WTC11 (cell line): ENCODE data around the gene SOAT2. TPM values are rescaled to one million over a fixed set of nuclear protein-coding genes. Genes with fewer than 3 reads are reported as not detected.
A peak's percentile ranks its signal among the peaks of the same experiment; 100 is the strongest.

Source experiments
- ATAC-seq: fragments of 200-7000 bp; cut with Tn5 transposase; 2 replicates; pipeline ENCODE4 v1.10.0; 2021; ENCODE audit warnings: mild to moderate bottlenecking, moderate library complexity
- CTCF ChIA-PET: fragments of 300-600 bp; sonication (Branson Sonifier 250); formaldehyde crosslinking; loops from one replicate; lab custom pipeline; 2021; ENCODE audit warnings: antibody characterized with exemption; lab: Charles Lee
- POLR2A ChIA-PET: fragments of 350-600 bp; sonication (Branson Sonifier 250); formaldehyde crosslinking; loops from one replicate; lab custom pipeline; 2021; ENCODE audit warnings: antibody characterized with exemption; lab: Charles Lee
- DNase-seq: peaks from one replicate; pipeline ENCODE4 v3.0.0; 2021; ENCODE audit warnings: low spot score
- H3K27ac Mint-ChIP-seq: 2 replicates; pipeline ENCODE4 v1.8.0; 2021; ENCODE audit warnings: mixed read lengths
- H3K27me3 Mint-ChIP-seq: 2 replicates; pipeline ENCODE4 v1.8.0; 2021; ENCODE audit warnings: low read depth, mild to moderate bottlenecking, moderate library complexity, mixed read lengths
- H3K36me3 Mint-ChIP-seq: 2 replicates; pipeline ENCODE4 v1.8.0; 2021; ENCODE audit warnings: mixed read lengths
- H3K4me1 Mint-ChIP-seq: 2 replicates; pipeline ENCODE4 v1.8.0; 2022; ENCODE audit warnings: mixed read lengths
- H3K4me3 Mint-ChIP-seq: 2 replicates; pipeline ENCODE4 v1.8.0; 2021; ENCODE audit warnings: mild to moderate bottlenecking, moderate library complexity, mixed read lengths
- H3K9me3 Mint-ChIP-seq: 2 replicates; pipeline ENCODE4 v1.8.0; 2021; ENCODE audit warnings: mixed read lengths
- CBFB ChIP-seq: sonication (generic); formaldehyde crosslinking; IDR thresholded peaks from 2 replicates; pipeline ENCODE4 v1.8.1; 2022; ENCODE audit warnings: mild to moderate bottlenecking, low read depth, missing genetic modification reagents
- ELF4 ChIP-seq: sonication (generic); formaldehyde crosslinking; IDR thresholded peaks from 2 replicates; pipeline ENCODE4 v1.8.1; 2022; ENCODE audit warnings: low read depth, mild to moderate bottlenecking, moderate library complexity, missing genetic modification reagents
- EMX1 ChIP-seq: fragments of 250-450 bp; sonication (Bioruptor Pico); IDR thresholded peaks from 2 replicates; pipeline ENCODE4 v1.8.0; 2021; ENCODE audit warnings: mild to moderate bottlenecking
- ESRRA ChIP-seq: sonication (generic); formaldehyde crosslinking; IDR thresholded peaks from 2 replicates; pipeline ENCODE4 v1.8.1; 2022; ENCODE audit warnings: mild to moderate bottlenecking, missing genetic modification reagents, borderline replicate concordance
- MYBL2 ChIP-seq: sonication (generic); formaldehyde crosslinking; IDR thresholded peaks from 2 replicates; pipeline ENCODE4 v1.8.1; 2023; ENCODE audit warnings: mild to moderate bottlenecking, moderate library complexity, missing genetic modification reagents
- NFE2L1 ChIP-seq: sonication (generic); formaldehyde crosslinking; IDR thresholded peaks from 2 replicates; pipeline ENCODE4 v1.8.1; 2023; ENCODE audit warnings: missing genetic modification reagents
- NR1H2 ChIP-seq: sonication (generic); formaldehyde crosslinking; IDR thresholded peaks from 2 replicates; pipeline ENCODE4 v1.9.0; 2021; ENCODE audit warnings: mild to moderate bottlenecking, moderate library complexity, missing genetic modification reagents
- OVOL2 ChIP-seq: fragments of 250-450 bp; sonication (Bioruptor Pico); IDR thresholded peaks from 2 replicates; pipeline ENCODE4 v1.9.0; 2021; ENCODE audit warnings: mild to moderate bottlenecking, borderline replicate concordance
- RELA ChIP-seq: sonication (generic); formaldehyde crosslinking; IDR thresholded peaks from 2 replicates; pipeline ENCODE4 v1.8.1; 2022; ENCODE audit warnings: missing genetic modification reagents, mild to moderate bottlenecking, borderline replicate concordance
- TCF7 ChIP-seq: sonication (generic); formaldehyde crosslinking; IDR thresholded peaks from 2 replicates; pipeline ENCODE4 v1.8.0; 2022; ENCODE audit warnings: mild to moderate bottlenecking, low read depth, missing genetic modification reagents, moderate library complexity
- TEAD4 ChIP-seq: sonication (generic); formaldehyde crosslinking; IDR thresholded peaks from 2 replicates; pipeline ENCODE4 v1.8.0; 2022; ENCODE audit warnings: mild to moderate bottlenecking, missing genetic modification reagents
- ZNF121 ChIP-seq: sonication (generic); formaldehyde crosslinking; IDR thresholded peaks from 2 replicates; pipeline ENCODE4 v1.8.0; 2023; ENCODE audit warnings: missing genetic modification reagents
- ZNF219 ChIP-seq: sonication (generic); formaldehyde crosslinking; IDR thresholded peaks from 2 replicates; pipeline ENCODE4 v1.8.0; 2023; ENCODE audit warnings: missing genetic modification reagents, mild to moderate bottlenecking, borderline replicate concordance
- ZNF232 ChIP-seq: sonication (generic); formaldehyde crosslinking; IDR thresholded peaks from 2 replicates; pipeline ENCODE4 v1.8.0; 2022; ENCODE audit warnings: mild to moderate bottlenecking, missing genetic modification reagents
- ZNF263 ChIP-seq: sonication (generic); formaldehyde crosslinking; IDR thresholded peaks from 2 replicates; pipeline ENCODE4 v1.8.1; 2022; ENCODE audit warnings: low read depth, mild to moderate bottlenecking, moderate library complexity, missing genetic modification reagents
- ZNF396 ChIP-seq: fragments of 250-450 bp; sonication (Bioruptor Pico); IDR thresholded peaks from 2 replicates; pipeline ENCODE4 v1.8.0; 2021; ENCODE audit warnings: mild to moderate bottlenecking, moderate library complexity, borderline replicate concordance
- ZNF423 ChIP-seq: fragments of 250-450 bp; sonication (Bioruptor Pico); IDR thresholded peaks from 2 replicates; pipeline ENCODE4 v2.1.2; 2022; ENCODE audit warnings: mild to moderate bottlenecking, moderate library complexity
- total RNA-seq: library from RNA; stranded (reverse); gene quantifications from 3 replicates; pipeline ENCODE4 v1.2.3, GENCODE V29; 2021
- TF ChIP-seq, protein P1 (sequence below): sonication (generic); formaldehyde crosslinking; IDR thresholded peaks from 2 replicates; pipeline ENCODE4 v1.8.0; 2022; ENCODE audit warnings: mild to moderate bottlenecking, missing genetic modification reagents
- TF ChIP-seq, protein P2 (sequence below): sonication (generic); formaldehyde crosslinking; IDR thresholded peaks from 2 replicates; pipeline ENCODE4 v1.8.1; 2023; ENCODE audit warnings: mild to moderate bottlenecking, missing genetic modification reagents
- TF ChIP-seq, protein P3 (sequence below): sonication (generic); formaldehyde crosslinking; IDR thresholded peaks from 2 replicates; pipeline ENCODE4 v1.8.1; 2022; ENCODE audit warnings: mild to moderate bottlenecking, missing genetic modification reagents, moderate library complexity, borderline replicate concordance
- TF ChIP-seq, protein P4 (sequence below): fragments of 250-450 bp; sonication (Bioruptor Pico); IDR thresholded peaks from 2 replicates; pipeline ENCODE4 v2.1.2; 2022; ENCODE audit warnings: mild to moderate bottlenecking, moderate library complexity

Gene SOAT2
- total RNA-seq, 1 experiment from 2014 or later: not detected

DNA sequence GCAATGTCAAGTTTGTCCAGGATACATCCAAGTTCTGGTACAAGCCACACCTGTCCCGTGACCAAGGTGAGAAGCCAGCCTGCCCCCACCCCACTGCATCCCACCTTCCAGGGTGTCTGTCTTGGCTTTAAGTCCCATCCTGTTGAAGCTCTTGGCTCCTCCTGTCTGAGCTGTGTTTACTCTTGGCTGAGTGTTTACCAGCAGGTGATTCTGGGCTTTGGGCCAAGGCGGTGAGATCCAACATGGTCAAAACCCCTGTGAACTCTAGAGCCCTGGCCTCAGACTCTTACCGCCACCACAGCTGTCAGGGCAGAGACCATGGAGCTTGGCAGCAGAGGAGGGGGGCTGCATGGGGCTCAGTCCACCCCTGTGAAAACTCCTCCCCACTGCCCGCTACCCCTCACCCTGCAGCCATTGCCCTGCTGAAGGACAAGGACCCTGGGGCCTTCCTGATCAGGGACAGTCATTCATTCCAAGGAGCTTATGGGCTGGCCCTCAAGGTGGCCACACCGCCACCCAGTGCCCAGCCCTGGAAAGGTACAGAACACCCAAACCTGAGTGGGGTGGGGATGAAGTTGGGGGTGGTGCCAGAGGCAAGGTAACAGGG, 41.8 kb upstream of the SOAT2 start:
- CTCF ChIA-PET: interaction anchor here (0.7 to 11.2 kb wide), 19 partner anchors 6 to 260 kb away, joined by 3 to 474 read pairs (median 6); partner anchors contain the start of genes AAAS, IGFBP6, PFDN5 and SOAT2
- H3K9me3 Mint-ChIP-seq: no peaks in the 10 kb centered on the region
- no peak overlapping the region for H3K27ac Mint-ChIP-seq
- peaks cover 7% of the 10 kb centered on the region for H3K4me1 Mint-ChIP-seq
- H3K27me3 Mint-ChIP-seq: peaks cover 58% of the 10 kb centered on the region
- peak; percentile 76 for ATAC-seq
- DNase-seq: peak; percentile 57
- H3K4me3 Mint-ChIP-seq: no peak overlapping the region
- TF ChIP-seq ZNF121: 0 out of 2 replicates have a peak, but pooled peaks have one; percentile 54
- no peak for TF ChIP-seq ZNF219 (CRISPR knock-in tag)
- TF ChIP-seq, all 79 proteins: peak for 1
- POLR2A ChIA-PET: interaction anchor here (1.3 kb wide), 1 partner anchor 17 kb away, joined by 3 read pairs; the partner anchor contains the start of gene SPRYD3
- no peaks in the 10 kb centered on the region for H3K36me3 Mint-ChIP-seq

DNA sequence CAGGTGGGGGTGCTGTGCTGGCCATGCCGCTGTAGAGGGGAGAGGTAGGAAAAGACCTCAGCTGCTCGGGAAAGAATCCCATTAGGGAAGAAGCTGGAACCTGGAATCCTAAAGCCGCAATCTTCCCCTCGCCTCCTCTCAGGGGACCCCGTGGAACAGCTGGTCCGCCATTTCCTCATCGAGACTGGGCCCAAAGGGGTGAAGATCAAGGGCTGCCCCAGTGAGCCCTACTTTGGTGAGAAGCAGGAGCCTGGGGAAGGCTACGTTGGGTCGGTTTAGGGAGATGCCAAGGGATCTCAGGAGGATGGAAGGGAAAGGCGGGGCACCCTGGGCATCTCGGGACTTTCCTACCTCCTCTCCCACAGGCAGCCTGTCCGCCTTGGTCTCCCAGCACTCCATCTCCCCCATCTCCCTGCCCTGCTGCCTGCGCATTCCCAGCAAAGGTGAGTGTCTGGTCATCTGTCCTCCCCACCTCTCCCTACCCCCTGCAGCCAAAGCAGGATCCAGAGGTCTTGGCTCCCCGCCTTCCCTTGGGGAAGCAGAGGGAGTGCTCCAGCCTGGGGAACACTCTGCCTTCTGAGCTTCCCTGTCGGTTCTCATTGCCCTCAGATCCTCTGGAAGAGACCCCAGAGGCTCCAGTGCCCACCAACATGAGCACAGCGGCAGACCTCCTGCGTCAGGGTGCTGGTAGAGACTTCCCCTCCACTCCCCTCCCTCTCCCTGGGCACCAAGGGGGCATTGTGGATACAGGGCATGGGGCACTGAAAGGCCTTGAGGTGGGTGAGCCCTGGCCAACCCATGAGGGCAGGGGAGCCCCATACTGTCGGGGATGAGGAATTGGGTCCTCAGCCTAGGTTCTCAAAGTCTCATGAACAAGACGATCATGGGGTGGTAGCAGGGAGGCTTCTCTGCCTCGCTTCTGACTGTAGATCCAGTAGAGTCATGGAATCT, 41.0 kb upstream of the SOAT2 start:
- POLR2A ChIA-PET: interaction anchor here (1.3 kb wide), 1 partner anchor 17 kb away, joined by 3 read pairs; the partner anchor contains the start of gene SPRYD3
- no peak overlapping the region for H3K4me3 Mint-ChIP-seq
- CTCF ChIA-PET: interaction anchor here (0.7 to 11.2 kb wide), 20 partner anchors 7 to 259 kb away, joined by 3 to 474 read pairs (median 6); partner anchors contain the start of genes AAAS, IGFBP6, PFDN5 and SOAT2
- H3K27ac Mint-ChIP-seq: no peak overlapping the region
- no peak for DNase-seq
- peaks cover 50% of the 10 kb centered on the region for H3K27me3 Mint-ChIP-seq
- no peaks in the 10 kb centered on the region for H3K36me3 Mint-ChIP-seq
- H3K9me3 Mint-ChIP-seq: no peaks in the 10 kb centered on the region
- peaks cover 7% of the 10 kb centered on the region for H3K4me1 Mint-ChIP-seq
- no peak for TF ChIP-seq EMX1 (CRISPR knock-in tag)
- no peak for TF ChIP-seq ZNF423
- TF ChIP-seq NFE2L1 (CRISPR knock-in tag): no peak
- TF ChIP-seq ESRRA (CRISPR knock-in tag): no peak
- no peak for TF ChIP-seq TEAD4 (CRISPR knock-in tag)
- no peak for TF ChIP-seq ZNF396 (CRISPR knock-in tag)
- TF ChIP-seq RELA: no peak
- no peak for TF ChIP-seq ELF4 (CRISPR knock-in tag)
- no peak for TF ChIP-seq MYBL2 (CRISPR knock-in tag)
- TF ChIP-seq CBFB (CRISPR knock-in tag): no peak
- TF ChIP-seq, all 79 proteins: peak for 0
- no peak for ATAC-seq

GRCh38 chr12:53062977-53063707, 40.1 kb upstream of the SOAT2 start:
- DNase-seq (peak; percentile 9), ATAC-seq (no peak)
- Mint-ChIP-seq H3K4me1 (peaks cover 7% of the 10 kb centered on the region), H3K9me3 (no peaks in the 10 kb centered on the region), H3K27ac (no peak overlapping the region), H3K27me3 (peaks cover 41% of the 10 kb centered on the region), H3K36me3 (no peaks in the 10 kb centered on the region), H3K4me3 (no peak overlapping the region)
- ChIA-PET POLR2A (interaction anchor here (0.5 to 1.3 kb wide), 2 partner anchors 9 to 16 kb away, joined by 3 read pairs; partner anchors contain the start of gene SPRYD3), CTCF (interaction anchor here (1.0 to 11.2 kb wide), 8 partner anchors 8 to 135 kb away, joined by 3 to 474 read pairs (median 15); partner anchors contain the start of genes IGFBP6, SOAT2 and TNS2)
- TF ChIP-seq, protein P1, sequence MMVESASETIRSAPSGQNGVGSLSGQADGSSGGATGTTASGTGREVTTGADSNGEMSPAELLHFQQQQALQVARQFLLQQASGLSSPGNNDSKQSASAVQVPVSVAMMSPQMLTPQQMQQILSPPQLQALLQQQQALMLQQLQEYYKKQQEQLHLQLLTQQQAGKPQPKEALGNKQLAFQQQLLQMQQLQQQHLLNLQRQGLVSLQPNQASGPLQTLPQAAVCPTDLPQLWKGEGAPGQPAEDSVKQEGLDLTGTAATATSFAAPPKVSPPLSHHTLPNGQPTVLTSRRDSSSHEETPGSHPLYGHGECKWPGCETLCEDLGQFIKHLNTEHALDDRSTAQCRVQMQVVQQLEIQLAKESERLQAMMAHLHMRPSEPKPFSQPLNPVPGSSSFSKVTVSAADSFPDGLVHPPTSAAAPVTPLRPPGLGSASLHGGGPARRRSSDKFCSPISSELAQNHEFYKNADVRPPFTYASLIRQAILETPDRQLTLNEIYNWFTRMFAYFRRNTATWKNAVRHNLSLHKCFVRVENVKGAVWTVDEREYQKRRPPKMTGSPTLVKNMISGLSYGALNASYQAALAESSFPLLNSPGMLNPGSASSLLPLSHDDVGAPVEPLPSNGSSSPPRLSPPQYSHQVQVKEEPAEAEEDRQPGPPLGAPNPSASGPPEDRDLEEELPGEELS (CRISPR knock-in tag): no peak
- TF ChIP-seq ZNF263 (no peak), ZNF232 (CRISPR knock-in tag) (no peak), TCF7 (CRISPR knock-in tag) (no peak), NR1H2 (no peak), OVOL2 (CRISPR knock-in tag) (no peak), RELA (no peak)
- TF ChIP-seq, protein P2, sequence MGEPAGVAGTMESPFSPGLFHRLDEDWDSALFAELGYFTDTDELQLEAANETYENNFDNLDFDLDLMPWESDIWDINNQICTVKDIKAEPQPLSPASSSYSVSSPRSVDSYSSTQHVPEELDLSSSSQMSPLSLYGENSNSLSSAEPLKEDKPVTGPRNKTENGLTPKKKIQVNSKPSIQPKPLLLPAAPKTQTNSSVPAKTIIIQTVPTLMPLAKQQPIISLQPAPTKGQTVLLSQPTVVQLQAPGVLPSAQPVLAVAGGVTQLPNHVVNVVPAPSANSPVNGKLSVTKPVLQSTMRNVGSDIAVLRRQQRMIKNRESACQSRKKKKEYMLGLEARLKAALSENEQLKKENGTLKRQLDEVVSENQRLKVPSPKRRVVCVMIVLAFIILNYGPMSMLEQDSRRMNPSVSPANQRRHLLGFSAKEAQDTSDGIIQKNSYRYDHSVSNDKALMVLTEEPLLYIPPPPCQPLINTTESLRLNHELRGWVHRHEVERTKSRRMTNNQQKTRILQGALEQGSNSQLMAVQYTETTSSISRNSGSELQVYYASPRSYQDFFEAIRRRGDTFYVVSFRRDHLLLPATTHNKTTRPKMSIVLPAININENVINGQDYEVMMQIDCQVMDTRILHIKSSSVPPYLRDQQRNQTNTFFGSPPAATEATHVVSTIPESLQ (CRISPR knock-in tag): no peak
- TF ChIP-seq, protein P3, sequence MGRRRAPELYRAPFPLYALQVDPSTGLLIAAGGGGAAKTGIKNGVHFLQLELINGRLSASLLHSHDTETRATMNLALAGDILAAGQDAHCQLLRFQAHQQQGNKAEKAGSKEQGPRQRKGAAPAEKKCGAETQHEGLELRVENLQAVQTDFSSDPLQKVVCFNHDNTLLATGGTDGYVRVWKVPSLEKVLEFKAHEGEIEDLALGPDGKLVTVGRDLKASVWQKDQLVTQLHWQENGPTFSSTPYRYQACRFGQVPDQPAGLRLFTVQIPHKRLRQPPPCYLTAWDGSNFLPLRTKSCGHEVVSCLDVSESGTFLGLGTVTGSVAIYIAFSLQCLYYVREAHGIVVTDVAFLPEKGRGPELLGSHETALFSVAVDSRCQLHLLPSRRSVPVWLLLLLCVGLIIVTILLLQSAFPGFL (CRISPR knock-in tag): no peak
- TF ChIP-seq, protein P4, sequence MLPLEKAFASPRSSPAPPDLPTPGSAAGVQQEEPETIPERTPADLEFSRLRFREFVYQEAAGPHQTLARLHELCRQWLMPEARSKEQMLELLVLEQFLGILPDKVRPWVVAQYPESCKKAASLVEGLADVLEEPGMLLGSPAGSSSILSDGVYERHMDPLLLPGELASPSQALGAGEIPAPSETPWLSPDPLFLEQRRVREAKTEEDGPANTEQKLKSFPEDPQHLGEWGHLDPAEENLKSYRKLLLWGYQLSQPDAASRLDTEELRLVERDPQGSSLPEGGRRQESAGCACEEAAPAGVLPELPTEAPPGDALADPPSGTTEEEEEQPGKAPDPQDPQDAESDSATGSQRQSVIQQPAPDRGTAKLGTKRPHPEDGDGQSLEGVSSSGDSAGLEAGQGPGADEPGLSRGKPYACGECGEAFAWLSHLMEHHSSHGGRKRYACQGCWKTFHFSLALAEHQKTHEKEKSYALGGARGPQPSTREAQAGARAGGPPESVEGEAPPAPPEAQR (CRISPR knock-in tag): no peak
